Muscle layer of duodenum (tissue), 2 donors: Measurements from ENCODE around the gene GRM8.

Source experiments
- H3K27ac ChIP-seq: one replicate; pipeline ENCODE4 v1.7.0; 2013; ENCODE audit warnings: mild to moderate bottlenecking, low read length
- H3K27me3 ChIP-seq: one replicate; pipeline ENCODE4 v1.7.0; 2013; ENCODE audit warnings: low read depth, mild to moderate bottlenecking, control low read depth, low read length
- H3K36me3 ChIP-seq, 2 donors: one replicate each; pipeline ENCODE4 v1.7.0; 2013; ENCODE audit warnings: low read length in 2 of 2, control low read depth in 1 of 2, mild to moderate bottlenecking in 1 of 2; ENCODE audit not compliant: insufficient read depth in 2 of 2, control insufficient read depth in 1 of 2
- H3K4me1 ChIP-seq, 2 donors: one replicate each; pipeline ENCODE4 v1.7.0; 2013; ENCODE audit warnings: low read length in 2 of 2, mild to moderate bottlenecking in 2 of 2, control low read depth in 1 of 2, moderate library complexity in 1 of 2; ENCODE audit not compliant: insufficient read depth in 2 of 2, control insufficient read depth in 1 of 2
- H3K4me3 ChIP-seq, 2 donors: one replicate each; pipeline ENCODE4 v1.7.0; 2013; ENCODE audit warnings: low read length in 2 of 2, low read depth in 1 of 2, mild to moderate bottlenecking in 1 of 2
- H3K9me3 ChIP-seq, 2 donors: one replicate each; pipeline ENCODE4 v1.7.0; 2013; ENCODE audit warnings: low read length in 2 of 2, control low read depth in 1 of 2, mild to moderate bottlenecking in 1 of 2; ENCODE audit not compliant: control insufficient read depth in 1 of 2
- donor health status: healthy.

GRM8 gene

GRCh38 chr7:127252778-127253280, at the start of gene GRM8:
Gene GRM8, minus strand, starts transcription at chr7:127252941.
- Histone ChIP-seq H3K4me1 (peaks cover 0 to 19% of the 10 kb centered on the region in 2 donors), H3K36me3 (no peaks in the 10 kb centered on the region), H3K27me3 (peaks cover 41% of the 10 kb centered on the region), H3K27ac (no peak within 1 kb of the TSS), H3K9me3 (no peaks in the 10 kb centered on the region), H3K4me3 (peak within 1 kb of the TSS; percentile 77 to 96)

GRCh38 chr7:127290801-127291361, 38.1 kb upstream of the GRM8 start:
- Histone ChIP-seq H3K4me1 (no peaks in the 10 kb centered on the region), H3K9me3 (no peaks in the 10 kb centered on the region), H3K27me3 (no peaks in the 10 kb centered on the region), H3K36me3 (no peaks in the 10 kb centered on the region), H3K4me3 (no peak overlapping the region), H3K27ac (no peak overlapping the region)

GRCh38 chr7:127290116-127290655, 37.4 kb upstream of the GRM8 start:
- Histone ChIP-seq H3K27ac (no peak overlapping the region), H3K9me3 (no peaks in the 10 kb centered on the region), H3K4me1 (no peaks in the 10 kb centered on the region), H3K36me3 (no peaks in the 10 kb centered on the region), H3K27me3 (no peaks in the 10 kb centered on the region), H3K4me3 (no peak overlapping the region)

- Histone ChIP-seq H3K27me3 (no peaks in the 10 kb centered on the region), H3K9me3 (no peaks in the 10 kb centered on the region), H3K4me1 (no peaks in the 10 kb centered on the region), H3K36me3 (no peaks in the 10 kb centered on the region), H3K4me3 (no peak overlapping the region), H3K27ac (no peak overlapping the region)
Measured at GRCh38 chr7:127287133-127287532, 34.4 kb upstream of the GRM8 start.

- H3K9me3 ChIP-seq = no peaks in the 10 kb centered on the region
- H3K27ac ChIP-seq = no peak overlapping the region
- no peaks in the 10 kb centered on the region for H3K4me1 ChIP-seq
- H3K4me3 ChIP-seq = no peak overlapping the region
- H3K36me3 ChIP-seq = no peaks in the 10 kb centered on the region
- H3K27me3 ChIP-seq = no peaks in the 10 kb centered on the region
Measured at GRCh38 chr7:127270093-127270492, 17.4 kb upstream of the GRM8 start.

- H3K9me3 ChIP-seq = no peaks in the 10 kb centered on the region
- no peak overlapping the region for H3K4me3 ChIP-seq
- no peaks in the 10 kb centered on the region for H3K27me3 ChIP-seq
- no peak overlapping the region for H3K27ac ChIP-seq
- no peaks in the 10 kb centered on the region for H3K36me3 ChIP-seq
- H3K4me1 ChIP-seq = no peaks in the 10 kb centered on the region
Measured at GRCh38 chr7:127266047-127266446, 13.3 kb upstream of the GRM8 start.

- no peaks in the 10 kb centered on the region for H3K4me1 ChIP-seq
Measured at GRCh38 chr7:127264219-127264618, 11.5 kb upstream of the GRM8 start.

GRCh38 chr7:127258111-127258510, 5.4 kb upstream of the GRM8 start:
- Histone ChIP-seq H3K4me3 (no peak overlapping the region), H3K9me3 (no peaks in the 10 kb centered on the region), H3K36me3 (no peaks in the 10 kb centered on the region), H3K4me1 (no peaks in the 10 kb centered on the region), H3K27me3 (peaks cover 12% of the 10 kb centered on the region), H3K27ac (no peak overlapping the region)

More at GRCh38 chr7:127264219-127264618, 11.5 kb upstream of the GRM8 start:
- Histone ChIP-seq H3K36me3 (no peaks in the 10 kb centered on the region), H3K9me3 (no peaks in the 10 kb centered on the region), H3K27me3 (no peaks in the 10 kb centered on the region), H3K27ac (no peak overlapping the region), H3K4me3 (no peak overlapping the region)

GRCh38 chr7:127257086-127257485, 4.3 kb upstream of the GRM8 start:
- Histone ChIP-seq H3K4me1 (peaks cover 0 to 4% of the 10 kb centered on the region in 2 donors), H3K4me3 (no peak overlapping the region), H3K9me3 (no peaks in the 10 kb centered on the region), H3K27ac (no peak overlapping the region), H3K27me3 (peaks cover 16% of the 10 kb centered on the region), H3K36me3 (no peaks in the 10 kb centered on the region)

GRCh38 chr7:127256041-127256725, 3.4 kb upstream of the GRM8 start:
- H3K36me3 ChIP-seq = no peaks in the 10 kb centered on the region
- peaks cover 0 to 12% of the 10 kb centered on the region in 2 donors for H3K4me1 ChIP-seq
- H3K4me3 ChIP-seq = no peak overlapping the region
- H3K27ac ChIP-seq = no peak overlapping the region
- no peaks in the 10 kb centered on the region for H3K9me3 ChIP-seq
- peaks cover 24% of the 10 kb centered on the region for H3K27me3 ChIP-seq

- Histone ChIP-seq H3K36me3 (no peaks in the 10 kb centered on the region), H3K27ac (no peak overlapping the region), H3K4me1 (peaks cover 0 to 19% of the 10 kb centered on the region in 2 donors), H3K9me3 (no peaks in the 10 kb centered on the region), H3K27me3 (peaks cover 41% of the 10 kb centered on the region), H3K4me3 (peak overlapping the region in 1 of 2 donors; percentile 96)
Measured at GRCh38 chr7:127254163-127254684, 1.5 kb upstream of the GRM8 start.
